ENCODE results near the gene TMEM132E.
A peak's percentile ranks its signal among the peaks of the same experiment; 100 is the strongest.

The TMEM132E gene

DNA sequence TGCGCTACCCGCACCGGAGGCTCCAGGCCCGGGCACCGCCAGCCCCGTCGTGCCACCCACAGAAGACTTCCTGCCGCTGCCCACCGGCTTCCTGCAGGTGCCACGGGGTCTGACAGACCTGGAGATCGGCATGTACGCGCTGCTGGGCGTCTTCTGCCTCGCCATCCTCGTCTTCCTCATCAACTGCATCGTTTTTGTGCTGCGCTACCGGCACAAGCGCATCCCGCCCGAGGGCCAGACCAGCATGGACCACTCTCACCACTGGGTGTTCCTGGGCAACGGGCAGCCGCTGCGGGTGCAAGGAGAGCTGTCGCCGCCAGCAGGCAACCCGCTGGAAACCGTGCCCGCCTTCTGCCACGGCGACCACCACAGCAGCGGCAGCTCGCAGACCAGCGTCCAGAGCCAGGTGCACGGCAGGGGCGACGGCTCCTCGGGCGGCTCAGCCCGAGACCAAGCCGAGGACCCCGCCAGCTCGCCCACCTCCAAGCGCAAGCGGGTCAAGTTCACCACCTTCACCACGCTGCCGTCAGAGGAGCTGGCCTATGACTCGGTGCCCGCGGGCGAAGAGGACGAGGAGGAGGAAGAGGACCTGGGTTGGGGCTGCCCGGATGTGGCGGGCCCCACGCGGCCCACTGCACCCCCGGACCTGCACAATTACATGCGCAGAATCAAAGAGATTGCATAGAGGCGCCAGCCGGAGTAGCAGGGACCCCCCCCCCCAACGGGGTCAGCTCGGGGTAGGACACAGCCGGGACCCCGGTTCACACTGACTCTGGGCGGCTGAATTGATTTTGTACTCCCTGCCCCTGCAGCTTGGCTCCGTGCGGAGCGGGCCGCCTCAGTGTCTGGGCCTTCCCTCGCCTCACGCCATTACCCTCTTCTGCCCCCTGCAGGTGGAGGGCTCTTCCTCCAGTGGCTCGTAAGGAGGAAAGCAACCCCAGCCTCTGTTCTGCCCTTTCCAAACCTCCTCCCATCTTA, 58.5 kb downstream of the TMEM132E start:
- DNase-seq = peak in 1 of 2 experiments; percentile 36

DNA sequence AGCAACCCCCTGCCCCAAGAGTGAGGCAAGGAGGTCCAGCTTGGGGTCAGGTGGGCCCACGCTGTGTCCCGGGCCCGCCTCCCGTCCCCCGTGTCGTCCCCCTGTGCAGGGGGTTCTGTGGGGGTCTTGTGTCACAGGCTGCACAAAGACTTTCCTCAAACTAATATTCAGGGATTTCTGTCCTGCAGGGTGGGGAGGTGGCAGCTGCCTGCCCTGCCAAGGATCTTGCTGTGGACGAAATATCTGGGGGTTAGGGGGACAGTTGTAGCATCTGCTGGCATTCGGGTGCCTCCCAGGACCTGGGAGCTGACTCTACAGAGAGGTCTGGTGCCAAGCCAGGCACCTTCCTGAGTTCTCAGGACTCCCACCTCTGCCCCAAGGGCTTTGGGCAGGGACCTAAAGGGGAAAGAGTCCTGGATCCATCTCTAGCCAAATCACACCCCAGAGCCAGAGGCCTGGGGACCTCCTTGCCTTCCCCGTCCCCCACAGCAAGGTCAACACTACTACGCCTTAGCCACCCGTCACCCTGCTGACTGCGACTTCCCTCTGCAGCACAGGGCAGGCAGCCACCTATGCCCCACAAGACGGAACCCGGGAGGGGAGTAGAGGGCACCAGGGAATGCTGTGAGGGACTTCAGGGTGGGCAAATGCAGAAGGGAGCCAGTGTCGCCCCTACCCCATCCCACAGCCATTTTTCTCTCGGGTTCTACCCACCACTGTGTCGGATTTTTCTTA, 59.3 kb downstream of the TMEM132E start:
- DNase-seq = no peak

DNA sequence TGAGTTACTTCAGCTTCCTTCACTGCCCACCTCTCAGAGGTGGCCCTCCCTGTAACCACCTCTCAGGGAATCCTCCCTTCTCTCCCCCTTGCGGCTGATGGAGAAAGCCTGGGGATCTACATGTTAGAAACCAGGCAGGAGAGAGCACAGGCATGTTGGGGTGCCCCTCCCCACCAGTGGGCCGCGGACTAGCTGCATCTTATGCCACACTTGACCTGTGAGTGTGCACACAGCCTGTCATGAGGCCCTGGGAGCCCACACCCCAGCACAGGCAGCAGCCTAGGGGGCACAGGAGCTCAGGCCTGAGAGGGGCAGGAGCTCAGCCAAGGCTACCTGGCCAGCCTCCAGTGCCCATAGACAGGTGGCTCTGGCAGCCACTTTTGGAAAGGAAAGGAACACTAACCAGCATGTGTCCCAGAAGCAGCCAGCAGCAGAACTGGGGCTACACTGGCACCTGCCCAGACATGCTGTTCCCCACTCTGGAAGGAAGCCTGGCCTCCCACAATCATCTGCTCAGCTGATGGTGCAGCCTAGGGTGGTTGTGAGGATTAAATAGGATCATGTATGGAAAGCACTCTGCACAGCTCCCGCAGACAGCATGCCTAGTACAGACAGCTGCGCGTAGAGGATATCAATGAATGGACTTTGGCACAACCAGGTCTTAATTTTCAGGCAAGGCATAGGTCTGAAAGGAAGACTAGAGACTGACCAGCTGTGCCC, 60.5 kb downstream of the TMEM132E start:
- DNase-seq = no peak

DNA sequence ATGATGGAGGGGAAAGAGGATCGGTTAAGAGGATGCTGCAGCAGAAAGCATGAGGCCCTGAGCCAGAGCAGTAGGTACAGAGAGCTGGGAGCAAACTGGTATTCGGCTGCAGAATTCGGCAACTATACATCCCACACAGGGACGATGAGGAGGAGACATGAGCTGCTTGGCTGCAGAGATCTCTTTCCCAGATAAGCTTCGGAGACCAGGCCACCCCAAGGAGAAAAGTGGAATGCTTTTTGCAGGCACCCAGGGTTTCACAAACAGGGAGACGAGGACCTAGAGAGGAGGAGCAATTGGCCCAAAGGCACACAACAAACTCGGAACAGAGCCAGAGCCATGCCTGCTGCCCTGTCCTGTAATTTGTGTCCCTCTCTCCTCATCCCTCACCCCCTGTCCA, 62.0 kb downstream of the TMEM132E start:
- DNase-seq = no peak

DNA sequence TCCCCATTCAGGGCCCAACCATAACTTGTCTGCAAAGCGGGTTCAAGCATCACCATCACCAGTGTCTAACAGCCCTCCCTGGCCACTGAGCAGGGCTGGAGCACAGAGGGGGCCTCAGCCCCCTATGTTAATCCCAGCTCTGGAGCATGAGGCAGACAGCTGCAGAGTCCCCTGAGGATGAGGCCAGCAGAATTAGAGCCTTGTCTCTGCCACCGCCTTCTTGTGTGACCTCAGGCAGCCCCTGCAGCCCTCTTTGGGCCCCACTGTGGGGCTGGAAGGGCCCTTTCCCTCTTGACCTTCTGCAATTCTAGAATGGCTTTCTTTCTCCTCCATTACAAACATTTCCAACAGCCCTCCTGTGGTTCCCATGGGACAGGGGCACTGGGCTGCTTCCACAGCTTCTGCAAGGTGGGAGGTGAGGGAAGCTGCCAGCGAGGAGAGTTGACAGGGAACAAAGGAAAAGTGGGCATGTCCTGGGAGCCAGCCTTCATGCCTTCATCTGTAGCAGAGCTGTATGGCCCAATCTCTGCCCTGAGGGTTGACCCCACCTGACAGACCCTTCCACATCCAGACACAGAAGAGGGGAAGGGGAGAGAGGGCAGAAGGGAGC, 65.7 kb downstream of the TMEM132E start:
- DNase-seq = no peak

DNA sequence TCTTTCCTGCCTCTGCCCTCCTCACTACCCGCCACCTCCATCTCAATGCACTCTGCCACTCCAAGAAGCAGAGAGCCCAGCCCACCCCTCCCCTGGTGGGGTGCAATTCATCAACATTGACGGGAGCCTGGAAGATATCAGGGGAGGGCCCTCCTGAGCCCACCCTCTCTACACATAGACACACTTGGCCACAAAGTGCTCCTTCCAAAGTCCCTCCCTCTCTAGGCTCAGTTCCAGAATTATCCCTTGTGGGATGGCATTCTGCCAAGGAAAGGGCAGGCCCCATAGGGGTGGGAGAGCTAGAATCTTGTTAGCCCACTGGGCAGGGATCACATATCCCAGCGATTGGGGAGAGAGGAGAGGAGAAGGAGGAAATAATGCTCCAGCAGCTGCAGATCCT, 66.2 kb downstream of the TMEM132E start:
- DNase-seq = peak; percentile 82 to 84

DNA sequence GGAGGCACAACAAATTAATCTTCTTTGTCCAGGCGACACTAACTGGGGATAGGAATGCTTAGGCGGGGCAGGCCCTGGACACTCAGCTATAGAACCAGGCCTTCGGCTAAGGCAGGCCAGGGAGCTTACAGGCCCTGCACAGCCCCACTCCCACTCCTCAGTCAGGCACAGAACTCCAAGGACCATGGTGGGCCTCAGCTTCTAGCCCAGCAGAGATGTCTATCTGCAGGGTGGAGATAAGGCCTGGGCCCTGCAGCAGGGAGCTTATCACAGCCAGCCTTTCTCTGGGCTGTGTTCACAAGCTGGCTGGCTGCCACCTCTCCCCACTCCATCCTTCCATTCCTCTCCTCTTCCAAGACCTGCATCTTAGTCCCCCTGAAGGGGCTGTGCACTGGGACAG, 68.1 kb downstream of the TMEM132E start:
- no peak for DNase-seq

DNA sequence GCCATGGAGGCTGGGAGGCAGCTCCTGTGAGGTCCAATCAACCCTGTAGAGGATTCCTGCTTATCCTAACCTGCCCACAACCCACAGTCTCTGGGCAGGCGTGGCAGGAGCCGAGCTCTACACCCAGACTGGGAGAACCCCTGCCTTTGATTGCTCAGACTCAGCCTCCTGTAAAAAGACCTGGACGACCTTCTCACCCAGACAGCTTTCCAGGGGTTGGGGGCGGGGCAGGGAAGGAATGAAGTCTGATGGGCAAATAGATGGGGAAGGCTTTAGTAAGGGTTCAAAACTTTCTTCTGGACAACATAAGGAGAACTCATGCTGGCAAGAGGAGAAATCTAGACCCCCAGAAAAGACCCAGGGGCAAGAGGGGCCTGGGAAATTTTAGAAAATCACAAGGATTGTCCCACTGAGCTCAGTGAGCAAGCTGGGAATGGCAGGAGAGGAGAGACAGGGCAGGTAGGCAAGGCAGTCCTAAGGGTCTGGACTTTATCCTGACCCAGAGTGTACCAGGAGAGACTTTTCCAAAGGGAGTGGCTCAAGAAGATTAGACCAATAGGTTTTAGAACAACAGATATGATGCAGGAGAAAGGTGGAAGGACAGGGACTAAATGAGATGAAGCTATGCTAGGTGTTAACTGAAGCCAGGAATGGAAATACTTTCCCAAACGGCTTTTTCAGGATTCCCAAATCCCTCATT, 70.8 kb downstream of the TMEM132E start:
- DNase-seq = no peak

DNA sequence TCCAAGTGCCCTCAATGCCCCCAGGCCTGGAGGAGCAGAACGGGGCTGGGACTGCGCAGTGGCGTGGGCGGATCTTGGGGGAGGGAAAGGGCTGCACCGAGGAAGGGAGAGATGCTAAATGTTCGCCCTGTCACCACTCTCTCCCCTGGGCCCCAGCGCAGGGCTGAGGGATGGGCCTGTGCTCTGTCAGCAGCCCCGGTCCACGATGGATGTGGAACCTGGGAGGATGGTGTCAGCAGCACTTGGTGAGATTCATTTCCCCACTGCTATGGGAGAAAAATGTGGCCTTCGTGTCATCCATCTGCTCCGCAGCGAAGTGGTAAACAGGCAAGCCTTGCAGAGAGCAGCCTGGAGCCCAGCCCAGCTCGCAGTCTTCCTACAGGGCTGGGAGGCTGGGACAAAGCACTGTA, 72.0 kb downstream of the TMEM132E start:
- no peak for DNase-seq

DNA sequence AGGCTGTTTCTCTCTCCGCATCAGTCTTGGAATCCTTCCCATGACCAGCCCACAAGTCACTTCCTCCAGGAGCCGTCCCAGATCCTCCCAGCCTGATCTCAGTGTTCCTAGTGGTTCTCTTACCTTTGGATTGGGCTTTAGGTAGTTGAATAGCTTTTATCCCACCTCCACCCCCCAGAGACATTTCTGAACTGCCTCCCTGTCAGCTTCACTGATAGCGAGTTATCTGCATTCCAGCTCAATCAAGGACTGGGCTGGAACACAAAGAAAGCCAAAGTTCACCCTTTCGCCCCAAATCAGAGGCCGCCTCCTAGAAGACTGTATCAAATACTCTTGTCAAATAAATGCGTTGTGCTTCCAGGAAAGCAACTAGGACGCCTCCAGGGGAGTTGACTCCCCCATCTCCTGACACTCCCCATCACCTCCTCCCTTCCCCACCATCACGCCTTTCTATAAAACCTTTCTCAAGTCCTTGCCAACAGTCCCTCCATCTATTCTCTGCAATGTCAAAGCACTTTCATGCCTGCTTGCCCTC, 72.7 kb downstream of the TMEM132E start:
- DNase-seq = no peak

DNA sequence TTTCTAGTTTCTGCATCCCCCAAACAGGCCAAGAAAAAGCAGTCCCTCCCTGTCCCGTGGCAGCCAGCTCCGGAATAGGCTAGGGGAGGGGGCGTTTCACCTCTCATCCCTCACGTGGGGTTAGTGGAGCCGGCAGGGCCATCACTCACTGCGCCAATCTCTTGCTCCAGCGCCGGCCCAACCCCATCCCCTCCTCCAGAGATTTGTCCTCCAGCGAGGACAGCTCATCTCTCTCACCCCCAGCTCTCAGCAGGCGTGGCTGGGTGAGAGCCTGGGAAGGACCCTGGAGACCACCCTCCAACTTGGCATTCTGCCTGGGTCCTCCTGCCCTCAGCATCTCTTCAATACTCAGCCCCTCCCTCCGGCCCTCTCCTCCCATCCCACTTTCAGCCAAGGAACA, 74.1 kb downstream of the TMEM132E start:
- DNase-seq = no peak

DNA sequence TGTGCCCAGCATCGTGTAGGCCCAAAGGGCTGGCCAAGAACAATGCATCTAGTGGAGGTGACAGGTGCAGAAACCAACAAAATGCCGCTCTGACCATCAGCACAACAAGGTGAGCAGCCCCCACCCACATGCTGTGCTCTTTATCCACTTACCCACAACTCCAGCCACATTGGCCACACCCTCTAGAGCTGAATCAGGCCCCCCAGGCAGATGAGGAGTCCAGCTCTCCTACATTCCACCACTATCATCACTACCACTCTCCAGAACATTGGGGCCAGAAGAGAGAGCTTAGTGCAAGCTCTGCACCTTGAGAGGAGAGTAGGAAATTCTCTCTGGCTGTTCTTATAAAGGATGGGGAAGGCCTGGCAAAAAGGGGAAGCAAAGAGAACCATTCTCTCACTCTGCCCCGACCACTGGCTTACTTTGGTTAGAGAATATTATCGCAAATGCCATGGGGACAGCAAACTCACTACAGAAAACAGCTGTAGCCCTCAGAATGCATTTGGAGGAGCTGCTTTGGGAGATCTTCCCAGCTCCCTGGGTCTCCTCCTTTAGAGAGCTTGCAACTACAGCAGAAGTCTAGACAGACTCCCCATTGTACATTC, 75.0 kb downstream of the TMEM132E start:
- DNase-seq = no peak

DNA sequence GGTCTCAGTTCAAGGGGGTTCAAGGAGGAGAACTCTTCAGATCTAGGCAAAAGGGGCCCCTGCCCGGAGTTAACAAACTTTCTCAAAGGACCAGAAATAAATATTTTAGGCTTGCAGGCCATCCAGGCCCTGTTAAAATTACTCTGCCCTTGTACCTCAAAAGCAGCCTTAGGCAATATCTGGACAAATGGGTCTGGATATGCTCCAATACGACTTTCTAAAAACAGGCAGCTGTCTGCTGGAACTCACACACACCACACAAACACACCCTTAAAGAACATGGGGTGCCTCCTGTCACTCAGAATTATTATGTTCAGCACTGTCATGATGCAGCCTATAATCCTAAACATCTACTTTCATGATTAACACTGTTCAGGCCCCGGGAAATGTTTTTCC, 75.5 kb downstream of the TMEM132E start:
- no peak for DNase-seq

DNA sequence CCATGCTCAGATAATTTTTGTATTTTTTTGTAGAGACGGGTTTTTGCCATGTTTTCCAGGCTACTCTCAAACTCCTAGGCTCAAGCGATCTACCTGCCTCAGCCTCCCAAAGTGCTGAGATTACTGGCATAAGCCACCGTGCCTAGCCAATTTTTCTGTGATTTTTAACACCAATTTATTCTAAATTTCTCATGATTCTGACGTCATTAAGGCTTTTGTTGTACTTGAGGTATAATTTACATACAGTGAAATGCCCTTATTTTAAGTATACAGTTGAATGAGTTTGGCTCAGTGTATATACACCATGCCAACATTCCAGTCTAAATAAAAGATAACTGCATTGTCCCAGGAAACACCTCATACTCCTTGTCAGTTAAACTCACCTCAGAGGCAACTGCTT, 77.4 kb downstream of the TMEM132E start:
- no peak for DNase-seq

DNA sequence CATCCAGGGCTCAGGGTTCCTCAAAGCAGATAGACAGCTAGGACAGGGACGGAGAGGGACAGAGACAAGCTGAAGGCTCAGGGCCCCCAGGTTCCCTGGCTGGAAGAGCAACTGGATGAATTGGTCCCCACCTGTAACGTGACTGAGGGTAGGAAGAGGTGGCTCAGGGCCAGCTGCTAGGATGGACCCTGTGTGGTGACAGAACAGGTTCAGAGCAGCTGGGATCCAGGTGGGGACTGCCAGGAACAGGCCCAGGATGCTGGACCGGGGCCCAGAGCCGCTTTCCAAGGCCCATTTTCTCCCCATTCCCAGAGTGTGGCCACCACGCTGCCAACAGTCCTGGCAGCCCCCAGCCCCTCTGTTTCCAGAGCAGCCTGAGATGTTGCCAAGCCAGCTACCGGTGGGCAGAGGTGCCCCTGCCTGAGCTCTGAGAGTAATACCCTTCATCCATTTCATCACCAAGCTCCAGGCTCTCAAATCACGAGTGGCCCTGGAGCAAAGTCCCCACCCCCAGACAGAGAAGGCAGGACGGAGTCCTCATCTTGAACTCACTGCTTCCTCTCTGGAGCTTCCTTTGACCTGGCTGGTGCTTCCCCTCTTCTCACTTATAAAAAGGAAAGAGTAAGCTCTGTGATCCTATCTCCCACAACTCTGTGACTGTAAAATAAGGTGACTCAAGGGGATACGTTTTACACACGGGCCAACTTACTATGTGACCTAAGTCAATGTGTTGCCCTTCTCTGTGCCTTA, 79.6 kb downstream of the TMEM132E start:
- DNase-seq = no peak

DNA sequence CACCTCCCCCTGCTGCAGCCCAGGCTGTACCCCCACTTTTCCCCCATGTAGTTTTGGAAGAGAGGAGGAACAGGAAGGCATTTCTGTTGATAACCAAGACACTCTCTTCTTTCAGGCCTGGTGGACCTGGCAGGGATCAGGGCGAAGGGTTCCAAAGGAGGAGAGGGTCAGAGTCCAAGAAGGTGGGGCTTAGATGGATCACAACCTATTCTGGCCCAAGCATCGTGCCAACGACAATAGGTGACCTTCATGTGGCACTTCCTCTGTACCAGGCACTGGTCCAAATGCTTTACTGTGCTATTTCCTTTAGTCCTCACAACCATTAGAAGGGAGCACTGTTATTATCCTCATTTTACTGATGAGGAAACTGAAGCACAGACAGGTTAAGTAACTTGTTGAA, 84.3 kb downstream of the TMEM132E start:
- DNase-seq = no peak

DNA sequence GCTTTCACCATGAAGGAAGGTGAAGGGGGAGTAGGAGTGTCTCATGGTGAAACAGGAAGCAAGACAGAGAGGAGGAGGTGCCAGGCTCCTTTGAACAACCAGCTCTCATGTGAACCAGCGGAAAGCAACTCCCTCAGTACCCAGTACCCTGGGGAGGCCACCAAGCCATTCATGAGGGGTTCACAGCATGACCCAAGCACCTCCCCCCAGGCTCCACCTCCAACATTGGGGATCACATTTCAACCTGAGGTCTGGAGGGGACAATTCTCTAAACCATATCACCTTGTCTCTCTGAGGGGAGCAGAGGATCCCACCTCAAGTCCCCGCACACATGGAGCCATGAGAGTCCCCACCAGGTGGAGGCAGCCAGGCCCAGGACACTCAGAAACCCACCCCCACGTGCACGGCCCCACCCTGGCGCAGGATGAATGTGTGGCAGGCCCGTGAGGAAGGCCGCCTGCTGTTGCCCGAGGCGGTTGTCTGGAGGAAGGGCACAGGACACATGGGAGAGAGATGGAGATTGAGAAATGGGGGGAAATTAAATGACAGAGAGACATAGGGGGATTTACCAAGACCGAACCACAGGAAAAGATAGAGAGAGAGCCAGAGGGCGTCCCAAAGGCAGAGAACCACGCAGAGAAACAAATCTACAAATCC, 85.9 kb downstream of the TMEM132E start:
- DNase-seq = no peak

DNA sequence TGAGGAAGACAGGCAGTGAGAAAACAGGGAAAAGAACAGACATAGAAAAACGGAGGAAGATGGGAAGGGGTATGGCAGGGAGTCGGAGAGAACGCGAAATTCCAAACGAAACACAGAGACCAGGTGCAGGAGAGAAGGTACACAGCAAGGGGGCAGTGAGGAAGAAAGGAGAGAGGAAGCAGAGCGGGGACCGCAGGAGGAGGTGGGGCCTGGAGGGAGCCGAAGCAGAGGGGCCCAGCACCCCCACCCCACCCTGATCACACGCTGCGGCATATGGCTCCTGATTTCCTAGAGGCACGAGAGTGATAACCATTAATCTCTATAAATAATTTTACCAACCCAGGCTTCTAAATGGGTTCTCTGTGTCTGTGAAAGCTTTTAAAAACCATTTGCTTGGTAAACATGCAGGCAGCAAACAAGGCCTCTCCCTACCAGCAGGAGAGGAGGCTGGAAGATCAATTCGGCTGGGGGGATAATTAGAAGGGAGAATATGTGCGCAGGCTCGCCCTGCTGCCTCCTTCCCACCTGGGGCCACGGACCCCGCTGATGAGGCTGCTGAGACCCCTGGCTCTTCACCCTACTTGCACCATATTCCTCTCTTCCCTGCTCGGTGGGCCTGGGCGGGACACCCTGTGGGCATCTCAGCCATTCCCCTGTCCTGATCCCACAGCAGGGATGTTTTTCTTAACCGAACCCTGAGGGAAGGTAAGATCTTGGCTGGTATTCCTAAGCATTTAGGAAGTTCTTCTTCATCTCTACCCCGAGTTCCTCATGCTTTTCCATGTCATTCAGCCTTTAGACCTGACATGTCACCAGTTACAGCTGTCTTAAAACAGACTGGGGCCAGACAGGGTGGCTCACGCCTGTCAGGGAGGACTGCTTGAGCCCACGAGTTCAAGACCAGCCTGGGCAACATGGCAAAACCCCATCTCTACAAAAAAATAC, 86.7 kb downstream of the TMEM132E start:
- DNase-seq = no peak

DNA sequence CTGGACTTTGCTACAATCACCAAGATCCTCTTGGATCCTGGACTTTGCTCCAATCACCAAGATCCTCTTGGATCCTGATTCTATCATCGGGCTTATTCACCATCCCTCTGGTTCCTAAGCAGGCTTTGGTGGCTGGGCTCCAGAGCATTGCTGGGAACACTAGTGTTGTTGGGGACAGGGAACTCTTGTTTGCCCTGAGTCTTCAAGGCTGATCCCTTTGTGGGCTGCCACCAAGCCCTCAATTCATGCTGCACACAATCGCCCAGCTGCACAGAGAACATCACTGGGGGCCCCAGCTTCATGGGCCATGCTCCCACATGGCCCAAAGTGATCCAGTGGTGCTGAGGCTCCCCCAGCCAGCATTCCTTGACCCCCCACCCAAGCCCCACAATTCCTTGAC, 88.3 kb downstream of the TMEM132E start:
- DNase-seq = no peak

All from NCI-H187 (cell line).